Psoas muscle (tissue), 8 donors: ENCODE data around the gene PHF2. TPM values are rescaled to one million over a fixed set of nuclear protein-coding genes. Genes with fewer than 3 reads are reported as not detected.

Experiments
- ATAC-seq, 4 donors: fragments of 200-7000 bp; cut with Tn5 transposase; one replicate each; pipeline ENCODE4 v1.9.1; 2020; ENCODE audit warnings: moderate library complexity in 3 of 4, mild to moderate bottlenecking in 2 of 4
- DNase-seq, 2 donors: peaks; one replicate each; pipeline ENCODE4 v3.0.0-alpha.2; 2020
- H3K27ac ChIP-seq: fragments of 200-600 bp; one replicate; pipeline ENCODE4 v1.8.0; 2022
- H3K27me3 ChIP-seq, 3 donors: fragments of 200-600 bp in 1 of 3; one replicate each; pipeline versions ENCODE4 v1.6.1 to v1.8.0; 2013 to 2022; ENCODE audit warnings: low read length in 2 of 3, mild to moderate bottlenecking in 2 of 3, moderate library complexity in 1 of 3; ENCODE audit not compliant: insufficient read depth in 3 of 3
- H3K36me3 ChIP-seq, 2 donors: fragments of 200-600 bp in 1 of 2; one replicate each; pipeline versions ENCODE4 v1.6.1 to v1.8.0; 2013 to 2022; ENCODE audit warnings: low read depth in 1 of 2, mild to moderate bottlenecking in 1 of 2, moderate library complexity in 1 of 2; ENCODE audit not compliant: insufficient read depth in 1 of 2
- H3K4me1 ChIP-seq: fragments of 200-600 bp; one replicate; pipeline ENCODE4 v1.8.0; 2022
- H3K4me3 ChIP-seq: fragments of 200-600 bp; one replicate; pipeline ENCODE4 v1.8.0; 2022; ENCODE audit warnings: mild to moderate bottlenecking
- H3K9me3 ChIP-seq: fragments of 200-600 bp; one replicate; pipeline ENCODE4 v1.8.0; 2022
- CTCF ChIP-seq: fragments of 200-600 bp; IDR thresholded peaks from one replicate; pipeline ENCODE4 v1.8.0; 2022; ENCODE audit warnings: antibody characterized with exemption
- WGBS, 3 donors: extraction: QIAGEN DNeasy Blood & Tissue Kit; methylation state at CpG; one replicate each; pipeline versions ENCODE4 v1.1.6 to v1.1.7; 2013; 5-methylcytosine and 5-hydroxymethylcytosine counted together
- intact Hi-C, 2 donors: fragments of 100-400 bp; cut with DNase I; formaldehyde crosslinking; loops; one replicate each; pipeline versions ENCODE4 v1.11.0 to v1.14.2; 2022
- polyA plus RNA-seq, 3 donors: library from polyadenylated mRNA; stranded (reverse); fragments of 200-250 nt; gene quantifications; one replicate each; pipeline ENCODE4 v1.2.3, GENCODE V29; 2013
- total RNA-seq, 4 donors: library from RNA; stranded (reverse); fragmentation: NEBNext Ultra II Directional in 2 of 4; extraction: Animal tissue kit (Norgen Biotek cat#: 25700) in 2 of 4; gene quantifications; one replicate each; pipeline versions ENCODE4 v1.2.1 to v1.2.4, GENCODE V29; 2021 to 2023
- donor health status: healthy with polysubstance abuse.
- donor health status: DM: no; HTN: no; CAD: no; lungs with moderate emphysema.
- donor health status: Bipolar disorder and iron deficiency.
- donor health status: healthy.
- donor health status: DM: yes; HTN: yes; CAD: no.
- donor health status: DM: no; HTN: no; CAD: no.
- donor health status: DM: no; HTN: no; CAD: no.
- donor health status: DM: yes; HTN: yes; CAD: no.

PHF2 gene
- total and polyA plus RNA-seq, 7 donors: 9.3 to 26.6 (median 19.1) TPM

- Histone ChIP-seq H3K27me3 (no peaks in the 10 kb centered on the region), H3K4me1 (no peaks in the 10 kb centered on the region), H3K27ac (no peak overlapping the region), H3K4me3 (no peak overlapping the region), H3K9me3 (no peaks in the 10 kb centered on the region), H3K36me3 (peaks cover 3 to 19% of the 10 kb centered on the region in 2 donors)
- ATAC-seq (peak in 3 of 4 donors; percentile 16 to 42 (median 23)), DNase-seq (peak in 1 of 2 donors; percentile 38)
- TF ChIP-seq CTCF: no peak
- intact Hi-C loops: loop anchor here (2.0 to 10.0 kb wide), 2 partner anchors 281 to 533 kb away; no protein-coding TSS in a partner anchor
- 65 to 72% (median 65%) methylated on average over 24 to 25 of the region's 25 CpGs for WGBS, 3 donors
These were observed 105.1 kb downstream of the PHF2 start for GRCh38 chr9:93681269-93682154.

- H3K4me3 ChIP-seq: no peak overlapping the region
- peaks cover 3 to 11% of the 10 kb centered on the region in 2 donors for H3K36me3 ChIP-seq
- TF ChIP-seq CTCF: peak; percentile 69
- no peak overlapping the region for H3K27ac ChIP-seq
- DNase-seq (peak in 1 of 2 donors; percentile 58), ATAC-seq (peak; percentile 60 to 80 (median 74))
- 42 to 43% (median 43%) methylated on average over 19 of the region's 19 CpGs for whole genome bisulfite sequencing, 3 donors
- intact Hi-C loops: loop anchor here (2.0 to 10.0 kb wide), 2 partner anchors 280 to 532 kb away; no protein-coding TSS in a partner anchor
- no peaks in the 10 kb centered on the region for H3K9me3 ChIP-seq
- peaks cover 0 to 2% (median 0%) of the 10 kb centered on the region in 3 donors for H3K27me3 ChIP-seq
- H3K4me1 ChIP-seq: no peaks in the 10 kb centered on the region
These were observed 106.0 kb downstream of the PHF2 start for GRCh38 chr9:93682155-93682968.

GRCh38 chr9:93683331-93684134 is 107.1 kb downstream of the PHF2 start:
- 88 to 97% (median 91%) methylated on average over 10 of the region's 10 CpGs for WGBS, 3 donors
- DNase-seq: no peak

More at GRCh38 chr9:93683331-93684134, 107.1 kb downstream of the PHF2 start:
- TF ChIP-seq CTCF: no peak
- peaks cover 6% of the 10 kb centered on the region for H3K9me3 ChIP-seq
- ATAC-seq: no peak
- H3K4me3 ChIP-seq: no peak overlapping the region
- peaks cover 0 to 4% (median 0%) of the 10 kb centered on the region in 3 donors for H3K27me3 ChIP-seq
- intact Hi-C loops: loop anchor here (1.0 to 10.0 kb wide), 3 partner anchors 279 to 531 kb away; no protein-coding TSS in a partner anchor
- H3K27ac ChIP-seq: no peak overlapping the region
- no peaks in the 10 kb centered on the region for H3K4me1 ChIP-seq
- H3K36me3 ChIP-seq: no peaks in the 10 kb centered on the region
